ENCODE measurements around the gene C19orf33.
A peak's percentile ranks its signal among the peaks of the same experiment; 100 is the strongest.

C19orf33 gene

DNA sequence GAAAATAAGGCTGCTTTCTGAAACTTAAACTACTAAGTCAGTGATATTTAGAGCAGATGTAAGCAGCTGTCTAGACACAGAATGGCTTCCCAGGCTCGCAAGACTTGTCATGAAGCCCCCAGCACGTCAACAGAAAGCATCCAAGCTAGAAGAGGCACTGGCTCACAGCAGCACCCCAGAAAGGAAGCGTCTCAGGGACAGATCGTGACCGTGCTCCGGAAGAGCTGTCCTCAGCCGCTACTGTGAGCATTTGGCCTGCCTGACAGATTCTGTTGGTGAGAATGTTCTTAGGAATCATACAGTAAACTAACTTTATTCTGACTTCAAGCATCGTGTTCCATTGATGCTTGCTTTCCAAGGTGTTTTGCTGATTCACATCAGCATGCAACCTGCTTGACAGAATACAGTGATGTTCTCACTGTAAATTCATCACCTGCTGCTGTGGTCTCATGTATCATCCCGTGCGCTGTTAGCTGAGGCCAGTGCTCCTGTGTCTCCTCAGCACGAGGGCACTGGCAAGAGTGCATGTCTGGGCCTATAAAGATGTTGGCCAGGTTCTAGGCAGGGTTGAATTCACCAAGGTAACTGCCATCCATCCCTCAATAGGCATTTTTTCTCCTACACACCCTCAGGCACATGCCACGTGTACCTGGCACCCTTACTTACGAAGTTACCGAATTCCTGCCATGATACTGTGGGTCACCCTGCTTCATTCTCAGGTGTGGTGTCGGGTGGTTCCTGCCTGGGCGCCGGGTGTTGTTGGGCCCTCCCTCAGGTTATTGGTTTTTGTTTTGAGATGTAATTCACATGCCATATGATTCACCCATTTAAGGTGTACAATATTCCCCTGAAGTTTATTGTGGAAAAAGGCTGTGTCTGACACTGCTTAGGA lies 23.8 kb upstream of the C19orf33 start:
- no peak for DNase-seq

DNA sequence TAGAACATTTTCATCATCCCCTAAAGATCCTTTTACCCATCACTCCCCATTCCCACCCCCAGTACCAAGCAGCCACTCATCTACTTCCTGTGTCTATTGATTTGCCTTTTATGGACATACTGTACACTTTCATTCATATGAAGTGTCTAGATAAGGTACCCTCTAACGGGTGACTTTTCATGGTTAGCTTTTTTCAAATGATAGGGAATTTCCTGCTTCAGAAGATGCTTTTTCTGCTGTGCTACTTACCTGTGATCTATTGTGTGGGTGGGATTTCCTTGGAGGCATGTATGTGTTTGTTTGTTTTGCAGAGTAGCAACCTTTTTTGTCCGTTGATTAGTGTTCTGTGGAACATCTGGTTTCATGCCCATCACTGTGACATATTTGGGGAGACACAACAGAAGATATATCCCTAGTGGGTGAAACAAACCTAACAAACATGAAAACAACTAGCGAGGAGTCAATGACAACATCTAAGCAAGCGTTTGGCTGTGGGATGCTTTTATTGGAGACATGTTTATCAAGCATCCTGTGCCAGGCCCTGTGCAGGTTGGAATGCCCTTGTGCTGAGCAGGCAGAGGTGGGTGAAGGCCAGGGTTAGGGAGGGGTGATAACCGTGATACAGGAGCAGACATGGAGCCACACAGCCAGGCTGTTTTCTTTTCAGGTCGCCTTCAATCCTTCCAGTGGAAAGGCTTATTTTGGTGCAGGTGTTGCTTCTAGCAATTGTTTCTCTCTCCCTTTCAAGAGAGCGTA lies 22.1 kb upstream of the C19orf33 start:
- DNase-seq: no peak

- DNase-seq: no peak
Observed at GRCh38 chr19:38283271-38283670, 20.8 kb upstream of the C19orf33 start.

DNA sequence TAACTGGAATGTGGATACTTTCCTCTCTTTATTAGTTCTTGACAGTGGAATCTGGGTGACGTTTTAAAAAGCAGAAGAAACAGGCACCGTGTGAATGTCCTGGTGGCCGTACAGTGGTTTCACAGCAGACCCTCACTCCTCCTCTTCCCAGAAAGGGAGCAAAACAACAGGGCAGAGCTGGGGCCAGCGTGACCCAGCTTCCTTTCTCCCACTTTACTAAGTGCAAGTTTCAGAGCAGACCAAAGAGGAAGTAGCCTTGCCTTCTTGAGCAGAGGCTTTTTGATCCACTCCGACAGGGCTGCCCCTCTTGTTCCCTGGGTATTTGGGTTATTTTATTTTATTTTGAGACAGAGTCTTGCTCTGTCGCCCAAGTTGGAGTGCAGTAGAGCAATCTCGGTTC lies 19.6 kb upstream of the C19orf33 start:
- no peak for DNase-seq

GRCh38 chr19:38285567-38285966 lies 18.5 kb upstream of the C19orf33 start:
- no peak for DNase-seq

DNA sequence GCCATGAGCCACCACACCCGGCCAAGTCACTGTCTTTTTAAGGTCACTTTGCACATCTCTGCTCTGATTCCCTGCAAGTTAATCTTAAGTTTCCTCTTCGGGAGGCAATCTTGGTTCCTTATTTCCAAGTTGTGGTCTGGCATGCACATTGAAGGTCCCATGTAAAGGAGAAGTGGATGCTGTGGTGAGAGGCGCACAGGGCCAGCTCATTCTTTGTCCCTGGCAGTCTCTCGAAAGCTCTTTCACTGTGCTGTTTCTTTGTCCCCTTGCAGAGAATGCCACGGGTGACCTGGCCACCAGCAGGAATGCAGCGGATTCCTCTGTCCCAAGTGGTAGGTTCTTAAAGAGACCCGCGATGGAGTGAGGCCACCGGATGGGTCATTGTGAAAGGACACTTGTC lies 16.4 kb upstream of the C19orf33 start:
- no peak for DNase-seq

- no peak for DNase-seq
Observed at GRCh38 chr19:38288123-38288855, 15.8 kb upstream of the C19orf33 start.

DNA sequence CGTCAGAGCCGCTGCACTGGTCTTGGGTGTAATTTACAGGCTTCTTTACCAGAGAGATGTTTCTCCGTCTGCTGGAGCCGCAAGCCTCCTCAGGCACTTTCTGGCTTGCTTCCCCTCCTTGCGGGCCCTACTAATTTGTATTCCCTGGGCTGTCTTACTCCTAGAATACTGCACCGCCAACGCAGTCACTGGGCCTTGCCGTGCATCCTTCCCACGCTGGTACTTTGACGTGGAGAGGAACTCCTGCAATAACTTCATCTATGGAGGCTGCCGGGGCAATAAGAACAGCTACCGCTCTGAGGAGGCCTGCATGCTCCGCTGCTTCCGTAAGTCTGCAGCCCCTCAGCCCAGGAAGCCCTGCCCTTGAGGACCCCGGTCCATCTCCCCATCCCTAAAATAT lies 14.1 kb upstream of the C19orf33 start:
- DNase-seq: no peak

- no peak for DNase-seq
Observed at GRCh38 chr19:38290631-38291147, 13.4 kb upstream of the C19orf33 start.

DNA sequence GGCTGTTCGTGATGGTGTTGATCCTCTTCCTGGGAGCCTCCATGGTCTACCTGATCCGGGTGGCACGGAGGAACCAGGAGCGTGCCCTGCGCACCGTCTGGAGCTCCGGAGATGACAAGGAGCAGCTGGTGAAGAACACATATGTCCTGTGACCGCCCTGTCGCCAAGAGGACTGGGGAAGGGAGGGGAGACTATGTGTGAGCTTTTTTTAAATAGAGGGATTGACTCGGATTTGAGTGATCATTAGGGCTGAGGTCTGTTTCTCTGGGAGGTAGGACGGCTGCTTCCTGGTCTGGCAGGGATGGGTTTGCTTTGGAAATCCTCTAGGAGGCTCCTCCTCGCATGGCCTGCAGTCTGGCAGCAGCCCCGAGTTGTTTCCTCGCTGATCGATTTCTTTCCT lies 12.2 kb upstream of the C19orf33 start:
- DNase-seq: no peak

GRCh38 chr19:38293281-38293680 lies 10.8 kb upstream of the C19orf33 start:
- no peak for DNase-seq

GRCh38 chr19:38294090-38294489 lies 10.0 kb upstream of the C19orf33 start:
- DNase-seq: no peak

- no peak for DNase-seq
Observed at GRCh38 chr19:38298821-38299680, 5.0 kb upstream of the C19orf33 start.

- no peak for DNase-seq
Observed at GRCh38 chr19:38304352-38304865, 358 bp downstream of the C19orf33 start.

DNA sequence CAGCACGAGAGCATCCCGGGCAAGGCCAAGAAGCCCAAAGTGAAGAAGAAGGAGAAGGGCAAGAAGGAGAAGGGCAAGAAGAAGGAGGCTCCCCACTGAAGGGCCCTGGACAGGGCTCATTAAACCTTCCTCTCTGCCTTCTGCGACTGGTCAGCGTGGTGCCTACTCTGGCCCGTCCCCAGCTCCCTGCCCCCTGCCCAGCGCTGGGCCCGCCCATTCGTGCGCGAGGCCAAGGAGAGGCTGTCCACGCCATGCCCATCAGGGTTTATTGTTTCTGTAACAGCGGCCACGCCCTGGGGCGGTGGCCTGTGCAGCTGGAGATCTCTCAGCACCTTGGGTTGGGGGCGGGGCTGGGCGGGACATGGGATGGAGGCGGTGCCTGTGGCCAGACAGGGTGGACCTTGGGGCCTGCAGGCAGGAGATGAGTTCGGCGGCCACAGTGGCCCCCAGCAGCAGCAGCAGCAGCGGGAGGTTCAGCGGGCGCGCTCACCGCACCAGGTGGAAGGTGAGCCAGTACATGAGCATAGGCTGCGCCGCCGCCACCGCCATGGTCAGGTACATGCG lies 897 bp downstream of the C19orf33 start:
- DNase-seq: peak; percentile 62

DNA sequence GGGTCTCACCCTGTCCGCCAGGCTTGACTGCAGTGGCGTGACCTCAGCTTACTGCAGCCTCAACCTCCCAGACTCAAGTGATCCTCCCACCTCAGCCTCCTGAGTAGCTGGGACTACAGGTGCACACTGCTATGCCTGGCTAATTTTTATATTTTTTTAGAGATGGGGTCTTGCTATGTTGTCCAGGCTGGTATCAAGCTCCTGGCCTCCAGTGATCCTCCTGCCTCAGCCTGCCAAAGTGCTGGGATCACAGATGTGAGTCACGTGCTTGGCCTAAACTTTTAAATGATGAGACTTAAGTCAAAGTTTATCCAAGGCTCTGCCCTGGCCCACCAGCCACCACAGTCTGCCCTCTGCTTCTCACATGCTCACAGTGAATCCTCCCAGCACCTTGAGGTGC lies 2.2 kb downstream of the C19orf33 start:
- DNase-seq: no peak

DNA sequence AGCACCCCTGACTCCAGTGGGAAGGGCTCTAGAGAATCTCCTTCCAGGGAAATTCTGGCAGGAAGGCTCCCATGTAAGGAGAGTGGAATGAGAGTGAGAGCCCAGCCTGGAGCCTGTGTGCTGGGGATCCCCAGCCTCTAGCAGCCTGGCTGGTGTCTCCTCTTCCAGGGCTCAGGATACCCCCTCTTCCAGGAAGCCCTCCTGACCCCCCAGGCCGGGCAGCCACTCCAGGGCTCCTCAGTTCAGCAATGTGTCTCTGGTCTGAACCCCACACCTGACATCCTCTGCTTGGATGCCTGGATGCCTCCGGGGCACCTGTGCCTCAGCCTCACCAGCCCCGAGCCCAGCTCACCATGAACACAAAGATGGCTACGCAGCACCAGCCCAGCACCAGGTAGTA lies 3.0 kb downstream of the C19orf33 start:
- DNase-seq: no peak

- DNase-seq: no peak
Observed at GRCh38 chr19:38307597-38307996, 3.5 kb downstream of the C19orf33 start.

DNA sequence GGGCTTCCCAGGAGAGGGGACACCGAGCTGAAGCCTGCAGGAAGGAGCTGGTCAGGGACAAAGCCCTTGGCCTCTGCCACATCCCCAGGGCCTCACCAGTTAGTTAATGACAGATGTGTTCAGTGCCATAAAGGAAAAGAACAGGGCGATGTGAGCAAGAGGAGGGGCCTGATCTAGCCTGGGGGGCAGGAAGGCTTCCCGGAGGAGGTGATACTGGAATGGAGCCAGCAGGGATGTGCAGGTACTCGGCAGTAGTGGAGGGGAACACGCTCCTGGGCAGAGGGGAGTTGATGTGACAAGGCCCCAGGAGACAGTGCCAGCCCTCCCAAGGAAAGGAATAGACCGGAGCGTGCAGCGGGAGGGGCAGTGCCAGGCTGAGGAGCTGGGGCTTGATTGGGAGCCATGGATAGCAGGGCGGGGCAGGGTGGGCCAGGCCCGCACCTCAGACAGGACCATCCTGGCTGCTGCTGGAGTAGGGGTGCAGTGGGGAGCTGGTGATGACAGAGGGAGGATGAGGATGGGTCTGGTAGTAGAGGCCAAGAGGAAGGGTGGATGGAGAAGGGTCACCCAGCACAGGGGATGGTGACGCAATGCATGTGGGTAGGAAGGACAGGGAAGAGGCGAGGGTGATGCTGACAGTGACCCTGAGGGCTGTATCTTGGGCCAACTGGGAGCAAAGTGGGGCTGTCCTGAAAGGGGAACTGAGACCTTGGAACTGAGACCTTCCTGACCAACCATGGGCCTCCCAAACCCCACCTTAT lies 4.1 kb downstream of the C19orf33 start:
- DNase-seq: no peak

GRCh38 chr19:38308926-38309614 lies 5.0 kb downstream of the C19orf33 start:
- DNase-seq: no peak
